ENCODE measurements around the gene MYBPC3.

- no peak for TF ChIP-seq CTCF (IDR thresholded peaks at IDR 0.05)
- TF ChIP-seq POLR2A (IDR thresholded peaks at IDR 0.05) = no peak
- TF ChIP-seq POLR2AphosphoS5 (IDR thresholded peaks at IDR 0.05) = no peak
Measured at GRCh38 chr11:47348859-47349258, 3.6 kb downstream of the MYBPC3 start.
